Measurements from ENCODE around the gene THBS2.
"Not testable (repeated sequence)": the region's sequence is repeated elsewhere in the genome, so short reads cannot be mapped to it uniquely, and the experiment has no call there.

THBS2 gene

GRCh38 chr6:169229615-169230321, 23.9 kb downstream of the THBS2 start:
- no peak for DNase-seq

GRCh38 chr6:169227116-169227515, 26.5 kb downstream of the THBS2 start:
- DNase-seq, result no peak

DNA sequence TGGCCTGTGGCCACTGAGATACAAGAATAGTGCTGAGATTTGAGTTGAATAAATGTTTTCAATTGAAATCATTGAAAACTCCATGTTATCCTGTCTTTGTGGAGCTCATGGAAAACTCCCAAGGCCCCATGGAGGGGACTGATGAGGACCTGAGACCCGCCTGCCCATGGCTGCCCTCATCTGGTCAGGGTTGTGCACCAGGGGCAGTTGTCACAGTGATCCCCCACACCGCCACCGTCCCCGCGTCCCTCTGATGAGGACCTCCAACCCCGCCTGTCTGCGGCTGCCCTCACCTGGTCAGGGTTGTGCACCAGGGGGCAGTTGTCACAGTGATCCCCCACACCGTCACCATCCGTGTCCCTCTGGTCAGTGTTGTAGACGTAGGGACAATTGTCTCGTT, 27.8 kb downstream of the THBS2 start:
- no peak for DNase-seq

- DNase-seq, result no peak
These were observed 28.5 kb downstream of the THBS2 start for GRCh38 chr6:169225131-169225576.

- DNase-seq, result no peak
These were observed 28.9 kb downstream of the THBS2 start for GRCh38 chr6:169224716-169225115.

GRCh38 chr6:169224185-169224695, 29.4 kb downstream of the THBS2 start:
- no peak for DNase-seq

DNA sequence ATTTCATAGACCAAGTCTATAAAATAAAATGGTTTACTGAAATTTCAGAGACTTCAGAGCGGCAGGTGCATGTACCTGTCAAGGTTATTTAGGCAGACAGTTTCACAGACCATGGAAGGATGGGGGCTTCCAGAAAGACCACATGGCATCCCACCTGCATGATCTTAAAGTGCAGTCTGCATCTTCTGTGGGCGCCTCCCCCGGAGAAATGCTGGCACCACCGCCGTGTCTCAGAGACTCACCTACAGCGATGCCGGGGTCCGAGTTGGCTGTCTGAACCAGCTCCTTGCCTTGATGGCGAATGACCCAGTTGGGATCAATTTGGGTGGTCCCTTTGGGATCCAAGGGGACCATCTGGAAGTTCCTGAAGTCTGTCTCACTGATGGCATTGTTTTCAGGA, 30.6 kb downstream of the THBS2 start:
- DNase-seq, result no peak

GRCh38 chr6:169222126-169222525, 31.5 kb downstream of the THBS2 start:
- DNase-seq, result no peak

DNA sequence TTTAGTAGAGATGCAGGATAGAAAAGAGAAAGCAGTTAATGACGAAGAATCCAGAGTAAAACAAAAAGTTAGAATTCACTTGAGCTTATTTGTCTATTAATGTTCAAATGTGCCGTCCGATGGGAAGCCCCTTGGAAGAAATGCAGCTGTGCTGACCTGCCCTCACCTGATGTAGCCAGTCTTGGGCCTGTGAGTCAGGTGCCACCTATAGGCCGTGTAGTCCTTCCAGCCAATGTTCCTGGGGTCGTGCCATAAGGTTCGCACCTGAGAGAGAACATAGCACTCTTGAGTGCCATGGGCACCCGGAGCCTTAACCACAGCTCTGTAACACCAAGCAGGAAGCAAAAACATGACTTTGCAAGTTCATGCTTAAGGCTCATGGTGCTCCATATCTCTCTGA, 32.4 kb downstream of the THBS2 start:
- no peak for DNase-seq

DNA sequence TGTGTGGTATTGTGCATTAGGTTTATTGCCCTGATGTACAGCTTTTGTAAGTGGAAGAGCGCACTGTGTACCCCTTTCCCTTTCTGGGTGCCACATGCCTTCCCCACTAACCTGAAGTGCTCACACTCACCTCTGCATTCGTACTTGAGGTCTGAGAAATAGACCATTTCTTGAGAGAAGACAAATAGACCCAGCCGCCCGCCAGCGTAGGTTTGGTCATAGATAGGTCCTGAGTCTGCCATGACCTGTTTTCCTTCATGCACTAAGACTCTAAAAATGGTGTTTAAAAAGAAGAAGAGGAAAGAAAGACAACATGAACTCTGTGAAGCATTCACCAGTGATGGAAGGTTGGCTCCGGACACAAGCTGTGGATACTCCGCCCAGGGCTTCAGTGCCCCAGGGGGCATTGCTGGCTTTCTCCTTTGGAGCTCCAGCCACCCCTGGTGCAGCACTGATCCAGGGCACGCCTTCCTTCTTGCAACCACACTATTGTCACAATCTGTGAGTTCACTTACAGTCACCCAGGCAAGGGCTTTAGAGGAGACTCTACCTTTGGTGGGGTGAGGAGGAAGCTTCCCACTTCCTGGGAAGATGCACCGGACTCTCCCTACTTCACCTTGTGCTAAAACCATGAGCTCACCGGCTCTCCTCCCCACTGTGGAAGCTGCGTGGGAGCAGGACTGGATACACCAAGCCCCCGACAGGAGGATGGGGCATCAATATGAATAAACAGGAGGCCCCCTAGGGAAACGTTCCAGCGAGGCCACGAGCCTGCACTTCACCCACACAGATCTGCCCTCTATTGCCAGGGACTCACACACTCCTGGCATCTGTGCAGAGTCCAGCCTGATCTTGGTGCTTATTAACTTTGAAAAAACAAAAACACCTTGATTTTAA, 33.3 kb downstream of the THBS2 start:
- DNase-seq, result no peak

- no peak for DNase-seq
These were observed 35.7 kb downstream of the THBS2 start for GRCh38 chr6:169217972-169218371.

DNA sequence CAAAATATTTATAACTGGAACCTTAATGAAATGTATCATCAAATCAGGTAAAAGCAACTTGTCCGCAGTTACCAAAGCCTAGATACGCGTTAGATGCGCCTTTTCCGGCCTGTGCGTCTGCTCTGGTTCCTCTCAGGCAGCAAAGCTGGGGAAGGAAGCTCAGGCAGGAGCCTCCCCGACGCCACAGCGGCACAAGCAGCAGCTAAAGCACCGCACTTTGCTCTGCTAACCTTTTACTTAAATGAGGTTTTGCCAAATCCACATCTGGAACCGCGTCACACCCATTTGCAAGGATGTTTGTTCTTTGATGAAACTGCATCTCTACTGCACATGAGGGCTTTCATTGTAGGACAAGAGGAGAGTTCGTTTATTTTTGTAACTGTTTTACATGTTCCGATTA, 36.8 kb downstream of the THBS2 start:
- no peak for DNase-seq

DNA sequence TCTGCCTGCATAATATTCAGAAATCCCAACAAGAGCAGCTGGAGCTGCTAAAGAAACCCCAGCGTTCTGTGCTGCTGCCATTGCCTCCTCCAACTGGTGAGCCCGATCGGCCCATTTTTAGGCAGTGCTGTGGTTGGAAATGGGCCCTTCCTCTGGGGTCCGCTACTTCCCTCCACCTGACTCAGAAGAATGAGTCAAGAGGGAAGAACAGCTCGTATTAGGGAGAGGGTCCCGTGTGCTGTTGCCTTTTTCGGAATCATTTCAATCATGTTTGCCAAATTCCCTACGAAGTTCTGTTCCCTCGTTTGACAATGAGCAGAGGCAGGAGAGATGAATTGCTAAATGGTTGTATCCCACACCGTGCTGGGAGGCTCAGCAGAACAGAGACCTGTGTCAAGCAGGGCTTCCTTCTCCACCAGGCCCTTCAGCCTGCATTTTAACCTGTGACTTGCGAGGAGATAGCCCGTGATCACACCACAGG, 38.4 kb downstream of the THBS2 start:
- no peak for DNase-seq

GRCh38 chr6:169214789-169215188, 38.9 kb downstream of the THBS2 start:
- DNase-seq, result not testable (repeated sequence)

DNA sequence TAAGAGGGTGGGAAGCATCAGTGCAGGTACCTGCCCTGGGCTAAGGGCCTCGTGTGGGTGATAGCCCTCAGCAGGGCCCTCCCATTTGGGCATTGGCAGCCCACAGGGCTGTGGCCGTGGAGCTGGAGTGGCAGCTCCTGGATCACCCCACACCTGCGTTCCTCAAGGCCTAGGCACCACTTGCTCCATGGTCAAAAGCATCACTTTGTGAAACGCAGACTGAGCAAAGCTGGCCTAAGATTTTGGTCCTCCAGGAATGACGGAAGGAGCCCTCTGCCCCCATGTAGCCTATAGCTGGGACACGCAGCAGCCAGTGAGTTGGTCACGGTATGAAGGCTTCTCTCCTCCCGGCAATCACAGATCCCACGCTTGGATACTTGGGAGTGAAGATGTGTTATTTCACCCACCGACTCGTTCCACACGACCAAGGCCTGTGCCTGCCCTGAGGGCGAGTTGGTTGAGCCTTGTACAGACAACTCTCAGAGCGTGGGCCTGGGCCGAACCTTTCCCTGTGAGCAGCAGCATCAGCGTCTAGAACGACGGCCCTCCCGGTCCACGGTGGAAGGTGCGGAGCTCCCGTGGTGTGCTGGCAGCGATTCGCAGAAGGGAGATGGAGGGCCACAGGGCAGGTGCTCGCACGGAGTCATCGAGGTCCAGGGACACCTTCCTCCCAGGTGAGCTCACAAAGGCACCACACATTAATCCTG, 39.7 kb downstream of the THBS2 start:
- no peak for DNase-seq

DNA sequence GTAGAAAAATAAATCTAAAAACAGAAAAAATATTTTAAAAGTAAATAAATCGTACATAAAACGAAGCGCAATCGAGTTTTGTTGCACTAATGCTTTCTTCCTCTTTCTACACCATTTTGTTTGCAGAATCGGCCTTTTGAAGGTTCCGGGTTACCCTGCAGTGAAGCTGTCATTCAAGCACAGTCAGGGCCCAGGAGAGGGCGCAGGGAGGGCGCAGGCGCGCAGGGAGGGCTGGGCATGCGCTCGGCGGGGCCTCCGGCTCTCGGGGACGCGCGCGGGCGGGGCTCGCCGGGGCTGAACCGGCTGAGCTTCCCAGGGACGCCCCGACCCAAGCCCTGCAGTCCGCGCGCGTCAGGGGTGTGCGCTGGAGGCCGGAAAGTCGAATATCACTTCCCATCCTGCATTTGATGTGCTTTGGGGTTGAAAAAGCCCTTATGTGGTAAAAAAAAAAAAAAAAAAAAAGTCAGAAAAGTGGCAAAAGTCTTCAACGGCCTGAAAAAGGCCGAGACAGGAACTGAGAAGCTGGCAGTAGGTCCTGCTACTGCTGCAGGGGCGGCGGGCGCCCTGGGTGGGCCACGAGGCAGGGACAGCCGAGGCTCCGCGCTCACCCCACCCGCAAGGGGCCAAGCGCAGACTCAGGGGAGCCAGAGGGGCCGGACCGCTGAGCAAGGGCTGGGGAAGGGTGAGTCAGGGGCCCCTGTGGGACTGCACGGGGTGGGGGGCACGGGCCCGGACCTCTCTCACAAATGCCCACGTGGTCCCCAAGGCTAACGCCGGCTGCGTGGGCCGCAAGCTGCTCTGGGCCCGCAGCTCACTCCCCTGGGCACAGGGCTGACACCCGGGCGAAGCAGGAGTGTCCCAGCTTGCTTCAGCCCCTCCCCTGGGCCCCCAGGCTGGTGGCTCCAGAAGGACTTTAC, 40.5 kb downstream of the THBS2 start:
- peak; percentile 75 for DNase-seq

DNA sequence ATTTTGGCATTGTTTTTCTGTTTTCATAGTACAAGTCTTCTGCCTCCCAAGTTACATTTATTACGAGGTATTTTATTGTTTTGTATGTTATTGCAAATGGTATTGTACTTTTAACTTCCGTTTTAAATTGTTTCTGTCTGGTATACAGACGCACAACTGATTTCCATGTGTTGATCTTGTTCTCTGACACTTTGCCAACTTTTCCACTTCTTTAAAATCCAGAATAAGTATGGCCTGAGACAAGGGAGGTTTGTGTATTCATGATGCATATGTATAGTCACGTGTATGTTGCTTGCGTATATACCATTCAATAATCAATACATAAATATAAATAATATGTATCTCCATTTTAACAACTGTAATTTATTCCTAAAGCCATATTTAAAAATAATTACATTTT, 41.2 kb downstream of the THBS2 start:
- DNase-seq, result no peak

- DNase-seq, result no peak
These were observed 41.8 kb downstream of the THBS2 start for GRCh38 chr6:169211881-169212280.

DNA sequence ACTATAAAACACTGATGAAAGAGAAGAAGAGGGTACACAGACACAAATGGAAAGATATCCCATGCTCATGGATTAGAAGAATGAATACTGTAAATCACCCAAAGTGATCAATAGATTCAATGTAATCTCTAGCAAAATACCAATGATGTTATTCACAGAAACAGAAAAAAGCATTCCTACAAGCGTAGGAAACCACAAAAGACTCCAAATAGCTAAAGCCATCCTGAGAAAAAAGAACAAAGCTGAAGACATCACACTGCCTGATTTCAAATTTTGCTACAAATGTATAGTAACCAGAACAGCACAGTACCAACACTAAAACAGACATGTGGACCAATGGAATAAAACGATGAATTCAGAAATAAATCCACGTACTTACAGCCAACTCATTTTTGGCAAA, 43.0 kb downstream of the THBS2 start:
- no peak for DNase-seq

DNA sequence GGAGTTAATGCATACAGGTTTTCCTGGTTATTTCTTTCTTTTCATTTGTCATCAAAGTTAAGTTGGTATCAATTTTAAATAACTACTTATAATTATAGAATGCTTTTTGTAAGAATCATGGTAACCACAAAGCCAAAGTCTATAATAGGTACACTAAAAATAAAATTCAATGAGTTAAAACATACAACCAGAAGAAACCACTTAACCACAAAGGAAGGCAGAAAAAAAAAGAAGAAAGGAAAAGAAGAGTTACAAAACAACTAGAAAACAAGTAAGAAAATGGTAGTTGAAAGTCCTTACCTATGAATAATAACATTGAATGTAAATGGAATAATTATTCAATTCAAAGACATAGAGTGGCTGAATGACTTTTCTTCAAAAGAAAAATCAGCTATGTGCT, 45.6 kb downstream of the THBS2 start:
- no peak for DNase-seq

DNA sequence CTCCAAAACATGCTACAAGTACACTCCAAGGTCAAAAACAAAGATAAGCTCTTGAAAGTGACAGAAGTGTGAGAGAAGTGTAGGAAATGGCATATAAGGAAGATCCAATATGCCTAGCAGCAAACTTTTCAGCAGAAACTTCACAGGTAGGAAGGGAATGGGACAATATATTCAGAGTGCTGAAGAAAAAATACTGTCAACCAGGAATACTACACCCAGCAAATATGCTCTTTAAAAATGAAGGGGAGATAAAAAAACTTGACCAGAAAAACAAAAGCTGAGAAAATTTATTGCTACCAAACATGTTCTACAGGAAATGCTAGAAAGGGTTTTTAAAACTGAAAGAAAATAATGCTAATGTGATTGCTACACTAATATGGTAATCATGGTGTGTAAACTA, 46.2 kb downstream of the THBS2 start:
- no peak for DNase-seq

Measured in effector CD8-positive, alpha-beta T cell (primary cell).